HL-60 (cell line): ENCODE data around the gene UGT3A2.

Experiments
- CTCF ChIP-seq: IDR thresholded peaks from one replicate; pipeline ENCODE4 v1.5.1; 2011; ENCODE audit warnings: low read length, control low read depth, inconsistent platforms; ENCODE audit not compliant: insufficient read depth
- GABPA ChIP-seq: IDR thresholded peaks from 2 replicates; pipeline ENCODE4 v1.6.1; 2012; ENCODE audit warnings: low read depth
- POLR2AphosphoS5 ChIP-seq: IDR thresholded peaks from 2 replicates; pipeline ENCODE4 v1.6.1; 2012; ENCODE audit warnings: low read depth
- TF ChIP-seq, protein P1 (sequence below): IDR thresholded peaks from 2 replicates; pipeline ENCODE4 v1.6.1; 2012; ENCODE audit warnings: low read depth; ENCODE audit not compliant: insufficient replicate concordance

GRCh38 chr5:36111238-36111637 is 44.6 kb upstream of the UGT3A2 start:
- TF ChIP-seq CTCF (no peak), POLR2AphosphoS5 (no peak), GABPA (no peak)
- TF ChIP-seq, protein P1, sequence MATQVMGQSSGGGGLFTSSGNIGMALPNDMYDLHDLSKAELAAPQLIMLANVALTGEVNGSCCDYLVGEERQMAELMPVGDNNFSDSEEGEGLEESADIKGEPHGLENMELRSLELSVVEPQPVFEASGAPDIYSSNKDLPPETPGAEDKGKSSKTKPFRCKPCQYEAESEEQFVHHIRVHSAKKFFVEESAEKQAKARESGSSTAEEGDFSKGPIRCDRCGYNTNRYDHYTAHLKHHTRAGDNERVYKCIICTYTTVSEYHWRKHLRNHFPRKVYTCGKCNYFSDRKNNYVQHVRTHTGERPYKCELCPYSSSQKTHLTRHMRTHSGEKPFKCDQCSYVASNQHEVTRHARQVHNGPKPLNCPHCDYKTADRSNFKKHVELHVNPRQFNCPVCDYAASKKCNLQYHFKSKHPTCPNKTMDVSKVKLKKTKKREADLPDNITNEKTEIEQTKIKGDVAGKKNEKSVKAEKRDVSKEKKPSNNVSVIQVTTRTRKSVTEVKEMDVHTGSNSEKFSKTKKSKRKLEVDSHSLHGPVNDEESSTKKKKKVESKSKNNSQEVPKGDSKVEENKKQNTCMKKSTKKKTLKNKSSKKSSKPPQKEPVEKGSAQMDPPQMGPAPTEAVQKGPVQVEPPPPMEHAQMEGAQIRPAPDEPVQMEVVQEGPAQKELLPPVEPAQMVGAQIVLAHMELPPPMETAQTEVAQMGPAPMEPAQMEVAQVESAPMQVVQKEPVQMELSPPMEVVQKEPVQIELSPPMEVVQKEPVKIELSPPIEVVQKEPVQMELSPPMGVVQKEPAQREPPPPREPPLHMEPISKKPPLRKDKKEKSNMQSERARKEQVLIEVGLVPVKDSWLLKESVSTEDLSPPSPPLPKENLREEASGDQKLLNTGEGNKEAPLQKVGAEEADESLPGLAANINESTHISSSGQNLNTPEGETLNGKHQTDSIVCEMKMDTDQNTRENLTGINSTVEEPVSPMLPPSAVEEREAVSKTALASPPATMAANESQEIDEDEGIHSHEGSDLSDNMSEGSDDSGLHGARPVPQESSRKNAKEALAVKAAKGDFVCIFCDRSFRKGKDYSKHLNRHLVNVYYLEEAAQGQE = no peak
